ENCODE data around the gene MTA3. TPM values are rescaled to one million over a fixed set of nuclear protein-coding genes. Genes with fewer than 3 reads are reported as not detected.

The MTA3 gene
- total and polyA plus RNA-seq, 2 of the 8 experiments (the other 6 are each of a cell fraction or from before 2014, with no cell fraction given): 125 to 184 TPM

DNA sequence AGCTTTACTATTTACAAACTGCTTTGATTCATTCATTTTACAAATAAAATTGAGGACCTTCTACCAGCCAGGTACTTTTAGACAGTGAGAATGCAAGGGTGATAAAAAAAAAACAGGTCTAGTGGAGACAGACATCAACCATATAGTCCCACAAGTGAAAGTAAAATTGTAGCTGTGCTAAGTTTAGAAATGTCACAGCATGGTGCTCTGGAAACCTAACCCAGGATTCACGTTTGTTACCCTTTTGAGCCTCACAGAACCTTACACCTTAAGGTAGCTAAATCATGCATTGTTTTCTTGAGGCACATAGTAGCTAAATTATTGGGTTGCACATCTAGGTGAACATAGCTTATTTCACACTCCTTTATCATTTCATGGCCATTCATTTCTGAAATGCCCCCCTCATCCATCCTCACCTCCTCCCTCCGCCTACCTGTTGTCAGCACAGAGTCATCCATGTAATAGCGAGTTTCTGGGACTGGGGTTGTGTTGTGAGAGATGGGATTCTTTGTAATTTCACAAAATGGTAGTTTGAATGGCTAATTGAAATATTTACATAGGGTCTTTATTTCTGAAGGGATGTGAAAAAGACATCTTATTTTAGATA lies 7.1 kb downstream of the MTA3 start (continued):
- TF ChIP-seq, protein P1, sequence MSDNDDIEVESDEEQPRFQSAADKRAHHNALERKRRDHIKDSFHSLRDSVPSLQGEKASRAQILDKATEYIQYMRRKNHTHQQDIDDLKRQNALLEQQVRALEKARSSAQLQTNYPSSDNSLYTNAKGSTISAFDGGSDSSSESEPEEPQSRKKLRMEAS (IDR thresholded peaks at IDR 0.05): no peak
- no peak for TF ChIP-seq CTBP2 (IDR thresholded peaks at IDR 0.05; ENCODE audit: borderline replicate concordance, insufficient read depth, insufficient read length, low read length)
- no peak for TF ChIP-seq TAF1 (IDR thresholded peaks at IDR 0.05; ENCODE audit: low read depth, low read length)

Data from H1 (cell line).